Naive thymus-derived CD4-positive, alpha-beta T cell (primary cell): ENCODE results near the gene GATAD2B. TPM values are rescaled to one million over a fixed set of nuclear protein-coding genes. Genes with fewer than 3 reads are reported as not detected.
"Not testable (repeated sequence)": the region's sequence is repeated elsewhere in the genome, so short reads cannot be mapped to it uniquely, and the experiment has no call there.

Experiments used
- ATAC-seq: fragments of 150-1000 bp; cut with Tn5 transposase; 2 replicates; pipeline ENCODE4 v1.10.0; 2021; ENCODE audit warnings: mild to moderate bottlenecking, moderate library complexity
- CTCF ChIA-PET: fragments of 350-600 bp; sonication (Branson Sonifier 250); formaldehyde crosslinking; loops from one replicate; lab custom pipeline; 2021; ENCODE audit warnings: antibody characterized with exemption; lab: Charles Lee
- POLR2A ChIA-PET: fragments of 350-600 bp; sonication (Branson Sonifier 250); formaldehyde crosslinking; loops from one replicate; lab custom pipeline; 2021; ENCODE audit warnings: antibody characterized with exemption, inconsistent platforms; lab: Charles Lee
- DNase-seq, 9 donors: peaks; one replicate each; pipeline versions ENCODE4 v3.0.0 to v3.0.0-alpha.2; 2020 to 2022; ENCODE audit warnings: mixed read lengths in 1 of 9
- H3K27ac ChIP-seq: one replicate; pipeline ENCODE4 v1.7.0; 2013; ENCODE audit warnings: mild to moderate bottlenecking, low read depth, low read length, moderate library complexity
- H3K27me3 ChIP-seq, 2 donors: one replicate each; pipeline ENCODE4 v1.7.0; 2013; ENCODE audit warnings: low read length in 2 of 2, mild to moderate bottlenecking in 2 of 2, moderate library complexity in 2 of 2; ENCODE audit not compliant: control insufficient read depth in 2 of 2, insufficient read depth in 2 of 2
- H3K36me3 ChIP-seq, 3 experiments: 1 replicate in 2 of 3; 2 replicates in 1 of 3; pipeline ENCODE4 v1.7.0; 2013; ENCODE audit warnings: low read length in 3 of 3, mild to moderate bottlenecking in 3 of 3, moderate library complexity in 1 of 3; ENCODE audit not compliant: insufficient read depth in 3 of 3, control insufficient read depth in 2 of 3
- H3K4me1 ChIP-seq, 2 donors: one replicate each; pipeline ENCODE4 v1.7.0; 2013; ENCODE audit warnings: low read length in 2 of 2, mild to moderate bottlenecking in 2 of 2, moderate library complexity in 1 of 2; ENCODE audit not compliant: control insufficient read depth in 2 of 2, insufficient read depth in 2 of 2
- H3K4me3 ChIP-seq: 2 replicates; pipeline ENCODE4 v1.7.0; 2013; ENCODE audit warnings: mild to moderate bottlenecking, low read length
- H3K9me3 ChIP-seq, 3 experiments: 1 replicate in 2 of 3; 2 replicates in 1 of 3; pipeline ENCODE4 v1.7.0; 2013; ENCODE audit warnings: low read length in 3 of 3; ENCODE audit not compliant: control insufficient read depth in 2 of 3
- H3K27ac Mint-ChIP-seq, 9 donors: one replicate each; pipeline ENCODE4 v1.8.0; 2020 to 2022; ENCODE audit warnings: mixed read lengths in 9 of 9, mild to moderate bottlenecking in 8 of 9, moderate library complexity in 5 of 9, inconsistent platforms in 2 of 9
- H3K27me3 Mint-ChIP-seq, 5 donors: one replicate each; pipeline ENCODE4 v1.8.0; 2021 to 2022; ENCODE audit warnings: mixed read lengths in 5 of 5, mild to moderate bottlenecking in 1 of 5
- H3K36me3 Mint-ChIP-seq, 5 donors: one replicate each; pipeline ENCODE4 v1.8.0; 2020 to 2022; ENCODE audit warnings: mixed read lengths in 5 of 5, mild to moderate bottlenecking in 3 of 5, inconsistent platforms in 1 of 5
- H3K4me1 Mint-ChIP-seq, 7 donors: one replicate each; pipeline ENCODE4 v1.8.0; 2020 to 2022; ENCODE audit warnings: mixed read lengths in 7 of 7, mild to moderate bottlenecking in 3 of 7, inconsistent platforms in 1 of 7
- H3K4me3 Mint-ChIP-seq, 10 donors: one replicate each; pipeline ENCODE4 v1.8.0; 2020 to 2022; ENCODE audit warnings: mild to moderate bottlenecking in 10 of 10, mixed read lengths in 10 of 10, moderate library complexity in 6 of 10, inconsistent platforms in 2 of 10
- H3K9me3 Mint-ChIP-seq, 11 donors: one replicate each; pipeline ENCODE4 v1.8.0; 2020 to 2022; ENCODE audit warnings: mixed read lengths in 11 of 11, mild to moderate bottlenecking in 4 of 11, inconsistent platforms in 1 of 11, moderate library complexity in 1 of 11
- intact Hi-C, 2 donors: fragments of 100-400 bp; cut with micrococcal nuclease; formaldehyde crosslinking; loops; one replicate each; pipeline ENCODE4 v1.15.1; 2023
- microRNA-seq: library from miRNA; unstranded; fragments of <30 nt; microRNA quantifications from one replicate; pipeline ENCODE4 v1.2.0, GENCODE V29; 2022; ENCODE audit warnings: borderline microRNAs expressed
- polyA plus RNA-seq, 2 donors: library from polyadenylated mRNA; unstranded; fragments of 300-500 nt; fragmentation: Illumina TruSeq; gene quantifications; one replicate each; pipeline ENCODE4 v1.2.3, GENCODE V29; 2021
- total RNA-seq, 6 experiments: library from RNA in 5 of 6; stranded (reverse) in 5 of 6; gene quantifications; 1 replicate in 5 of 6; 2 replicates in 1 of 6; pipeline ENCODE4 v1.2.3 and lab custom pipeline; 2021 to 2026

Gene GATAD2B
- total and polyA plus RNA-seq, 7 experiments from 2014 or later: 4.8 to 102 (median 73.7) TPM

GRCh38 chr1:153766663-153767062 is 156.1 kb downstream of the GATAD2B start:
- H3K4me1 ChIP-seq, ATAC-seq, H3K27me3 ChIP-seq, H3K27ac ChIP-seq, H3K4me1 Mint-ChIP-seq, intact Hi-C loops, H3K9me3 Mint-ChIP-seq, H3K27me3 Mint-ChIP-seq, H3K4me3 ChIP-seq, H3K27ac Mint-ChIP-seq, H3K4me3 Mint-ChIP-seq, POLR2A ChIA-PET, DNase-seq, H3K9me3 ChIP-seq: not testable (repeated sequence)
- CTCF ChIA-PET: interaction anchor here (0.8 kb wide), 1 partner anchor 793 kb away, joined by 3 read pairs; no protein-coding TSS in a partner anchor
- peaks cover 0 to 87% (median 14%) of the 10 kb centered on the region in 3 experiments for H3K36me3 ChIP-seq
- H3K36me3 Mint-ChIP-seq: peaks cover 5 to 56% (median 13%) of the 10 kb centered on the region in 5 donors

- Mint-ChIP-seq H3K4me1 (peaks cover 0 to 3% (median 0%) of the 10 kb centered on the region in 7 donors), H3K27me3 (no peaks in the 10 kb centered on the region), H3K36me3 (peaks cover 5 to 60% (median 16%) of the 10 kb centered on the region in 5 donors), H3K4me3 (no peak overlapping the region), H3K9me3 (no peaks in the 10 kb centered on the region), H3K27ac (peak overlapping the region in 2 of 9 donors; percentile 8 to 25)
- Histone ChIP-seq H3K27me3 (no peaks in the 10 kb centered on the region), H3K9me3 (no peaks in the 10 kb centered on the region), H3K27ac (no peak overlapping the region), H3K4me3 (no peak overlapping the region), H3K4me1 (no peaks in the 10 kb centered on the region), H3K36me3 (peaks cover 0 to 84% (median 14%) of the 10 kb centered on the region in 3 experiments)
- DNase-seq (no peak), ATAC-seq (no peak)
- intact Hi-C loops: no loop called here
- CTCF ChIA-PET: no interaction called here
- POLR2A ChIA-PET: interaction anchor here (1.2 to 1.7 kb wide), 2 partner anchors 35 to 227 kb away, joined by 3 to 4 read pairs; no protein-coding TSS in a partner anchor
Observed at GRCh38 chr1:153764310-153764709, 158.5 kb downstream of the GATAD2B start.

- ATAC-seq (no peak), DNase-seq (no peak)
- Mint-ChIP-seq H3K4me1 (peaks cover 0 to 3% (median 0%) of the 10 kb centered on the region in 7 donors), H3K27ac (peak overlapping the region in 1 of 9 donors; percentile 4), H3K36me3 (peaks cover 5 to 55% (median 16%) of the 10 kb centered on the region in 5 donors), H3K27me3 (no peaks in the 10 kb centered on the region), H3K9me3 (no peaks in the 10 kb centered on the region), H3K4me3 (no peak overlapping the region)
- Histone ChIP-seq H3K27ac (no peak overlapping the region), H3K4me3 (no peak overlapping the region), H3K4me1 (no peaks in the 10 kb centered on the region), H3K27me3 (no peaks in the 10 kb centered on the region), H3K36me3 (peaks cover 0 to 84% (median 14%) of the 10 kb centered on the region in 3 experiments), H3K9me3 (no peaks in the 10 kb centered on the region)
- ChIA-PET CTCF (no interaction called here), POLR2A (interaction anchor here (0.5 to 1.7 kb wide), 3 partner anchors 35 to 516 kb away, joined by 3 to 4 read pairs (median 3); no protein-coding TSS in a partner anchor)
- intact Hi-C loops: no loop called here
Observed at GRCh38 chr1:153763365-153764225, 159.2 kb downstream of the GATAD2B start.

- POLR2A ChIA-PET: interaction anchor here (1.3 kb wide), 1 partner anchor 15 kb away, joined by 4 read pairs; no protein-coding TSS in a partner anchor
Observed at GRCh38 chr1:153760440-153760839, 162.3 kb downstream of the GATAD2B start.

More at GRCh38 chr1:153760440-153760839, 162.3 kb downstream of the GATAD2B start:
- Mint-ChIP-seq H3K27ac (peak overlapping the region in 1 of 9 donors; percentile 59), H3K9me3 (no peaks in the 10 kb centered on the region), H3K4me1 (no peaks in the 10 kb centered on the region), H3K4me3 (no peak overlapping the region), H3K36me3 (peaks cover 6 to 54% (median 22%) of the 10 kb centered on the region in 5 donors), H3K27me3 (no peaks in the 10 kb centered on the region)
- H3K9me3 ChIP-seq: no peaks in the 10 kb centered on the region
- ATAC-seq: no peak
- H3K27ac ChIP-seq: no peak overlapping the region
- no peaks in the 10 kb centered on the region for H3K27me3 ChIP-seq
- DNase-seq: no peak
- intact Hi-C loops: no loop called here
- CTCF ChIA-PET: interaction anchor here (0.9 kb wide), 1 partner anchor 12 kb away, joined by 3 read pairs; no protein-coding TSS in a partner anchor
- peaks cover 0 to 83% (median 7%) of the 10 kb centered on the region in 3 experiments for H3K36me3 ChIP-seq
- H3K4me3 ChIP-seq: no peak overlapping the region
- no peaks in the 10 kb centered on the region for H3K4me1 ChIP-seq

Small RNAs within 50 kb of the gene (microRNA-seq; reads per million reads assigned to microRNA genes)
- gene MIR6737: not detected

Other genes starting within 250 kb of the GATAD2B start
- not detected for gene NPR1, start 244.3 kb downstream of the GATAD2B start, total RNA-seq
- gene NPR1, start 244.3 kb downstream of the GATAD2B start, polyA plus RNA-seq: not detected
- 10 to 100 TPM; 43.6 to 68.1 (median 56.8) TPM for gene INTS3, start 194.9 kb downstream of the GATAD2B start, total RNA-seq
- gene INTS3, start 194.9 kb downstream of the GATAD2B start, polyA plus RNA-seq: 10 to 100 TPM in 1 of 2 donors, 1 to 10 TPM in 1; 9.5 to 14.1 TPM
- gene SLC27A3, start 147.6 kb downstream of the GATAD2B start, total RNA-seq: 10 to 100 TPM in 4 of 5 experiments, 1 to 10 TPM in 1; 9.1 to 34.2 (median 11.6) TPM
- gene SLC27A3, start 147.6 kb downstream of the GATAD2B start, polyA plus RNA-seq: 1 to 10 TPM; 3.4 to 7.2 TPM
- gene DENND4B, start 23.7 kb upstream of the GATAD2B start, total RNA-seq: 100 to 1,000 TPM; 148 to 223 (median 197) TPM
- 10 to 100 TPM; 12.5 to 27.0 TPM for gene DENND4B, start 23.7 kb upstream of the GATAD2B start, polyA plus RNA-seq
- gene CRTC2, start 35.6 kb upstream of the GATAD2B start, total RNA-seq: 100 to 1,000 TPM in 4 of 5 experiments, 10 to 100 TPM in 1; 86.1 to 157 (median 119) TPM
- gene CRTC2, start 35.6 kb upstream of the GATAD2B start, polyA plus RNA-seq: 10 to 100 TPM; 25.2 to 44.8 TPM
- gene SLC39A1, start 40.6 kb upstream of the GATAD2B start, total RNA-seq: 10 to 100 TPM; 14.4 to 53.2 (median 18.7) TPM
- 10 to 100 TPM; 27.8 to 37.4 TPM for gene SLC39A1, start 40.6 kb upstream of the GATAD2B start, polyA plus RNA-seq
- 1 to 10 TPM; 4.6 to 8.4 (median 7.0) TPM for gene CREB3L4, start 44.9 kb upstream of the GATAD2B start, total RNA-seq
- gene CREB3L4, start 44.9 kb upstream of the GATAD2B start, polyA plus RNA-seq: 1 to 10 TPM; 6.2 to 7.7 TPM
- 100 to 1,000 TPM in 3 of 5 experiments, 10 to 100 TPM in 2; 78.4 to 134 (median 104) TPM for gene JTB, start 54.7 kb upstream of the GATAD2B start, total RNA-seq
- gene JTB, start 54.7 kb upstream of the GATAD2B start, polyA plus RNA-seq: 100 to 1,000 TPM; 294 to 319 TPM
- gene RAB13, start 63.4 kb upstream of the GATAD2B start, total RNA-seq: 1 to 10 TPM in 2 of 5 experiments, under 1 TPM in 2, not detected in 1; 0.45 to 2.2 (median 1.4) TPM
- not detected for gene RAB13, start 63.4 kb upstream of the GATAD2B start, polyA plus RNA-seq
- gene RPS27, start 67.8 kb upstream of the GATAD2B start, total RNA-seq: 1,000 to 10,000 TPM; 2,313 to 8,530 (median 5,699) TPM
- gene RPS27, start 67.8 kb upstream of the GATAD2B start, polyA plus RNA-seq: over 10,000 TPM; 24,536 to 29,571 TPM
- under 1 TPM in 4 of 5 experiments, not detected in 1; 0.11 to 0.16 (median 0.15) TPM for gene NUP210L, start 232.1 kb upstream of the GATAD2B start, total RNA-seq
- gene NUP210L, start 232.1 kb upstream of the GATAD2B start, polyA plus RNA-seq: not detected